Glomerular endothelial cell (primary cell): ENCODE results near the gene C8A. TPM values are rescaled to one million over a fixed set of nuclear protein-coding genes. Genes with fewer than 3 reads are reported as not detected.

Experiments used
- DNase-seq: peaks from one replicate; pipeline ENCODE4 v3.0.0-alpha.2; 2011; ENCODE audit warnings: low read depth, low spot score; ENCODE audit errors: extremely low read depth
- total RNA-seq: library from RNA; depleted of rRNA; stranded (reverse); fragments of >200 nt; gene quantifications from 2 replicates; pipeline ENCODE4 v1.2.3, GENCODE V29; 2015

C8A gene
- total RNA-seq, 1 donor from 2014 or later = not detected

DNA sequence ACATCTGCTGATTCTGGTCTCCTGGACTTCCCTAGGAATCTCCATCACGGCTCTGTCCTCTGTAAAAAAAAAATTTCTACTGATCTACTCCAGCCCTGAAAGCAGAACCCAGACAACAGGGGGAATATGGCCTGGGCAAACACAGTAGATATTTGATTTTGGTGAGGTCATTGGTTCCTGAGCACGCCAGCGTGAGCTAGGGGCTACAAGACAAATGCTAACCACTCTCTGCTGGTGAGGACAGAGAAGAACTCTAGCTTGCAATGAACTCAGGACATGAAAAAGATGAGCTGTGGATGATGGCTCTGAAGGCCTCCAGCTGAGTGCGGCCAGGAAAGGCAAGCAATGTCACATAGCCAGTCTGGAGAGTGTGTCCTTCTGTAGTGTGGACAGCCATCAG lies 18.2 kb upstream of the C8A start:
- DNase-seq = no peak

DNA sequence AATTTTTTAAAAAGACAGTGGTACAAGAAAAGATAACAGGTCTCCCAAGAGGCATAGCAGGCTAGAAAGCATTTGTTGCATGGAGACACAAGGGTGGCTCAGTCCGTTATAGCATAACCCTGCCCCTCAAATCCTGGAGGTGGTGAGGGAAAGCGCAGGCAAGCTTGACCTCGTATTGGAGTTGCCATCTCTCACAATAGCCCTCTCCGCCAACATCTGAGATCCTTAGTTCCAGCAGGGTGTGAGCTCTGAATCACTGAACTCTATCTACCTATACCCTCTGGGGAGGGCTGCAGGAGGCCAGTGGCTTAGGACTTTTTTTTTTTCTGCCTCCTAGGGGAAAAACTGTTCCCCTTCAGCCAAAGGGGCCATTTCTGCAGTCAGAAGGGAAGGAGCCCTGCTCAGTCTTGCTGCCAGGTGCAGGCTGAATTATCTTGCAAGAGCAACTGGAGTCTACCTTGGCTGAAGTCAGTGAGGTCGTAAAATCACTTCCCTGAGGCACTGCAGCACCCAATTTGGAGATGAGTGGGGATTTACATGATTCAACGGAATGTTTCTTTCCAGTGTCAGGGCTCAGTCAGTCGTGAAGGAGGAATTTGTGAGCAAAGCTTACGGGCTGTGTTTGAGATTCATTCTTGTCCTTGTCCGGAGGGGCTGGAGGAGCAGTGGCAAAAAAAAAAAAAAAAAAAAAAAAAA lies 17.2 kb upstream of the C8A start:
- no peak for DNase-seq

DNA sequence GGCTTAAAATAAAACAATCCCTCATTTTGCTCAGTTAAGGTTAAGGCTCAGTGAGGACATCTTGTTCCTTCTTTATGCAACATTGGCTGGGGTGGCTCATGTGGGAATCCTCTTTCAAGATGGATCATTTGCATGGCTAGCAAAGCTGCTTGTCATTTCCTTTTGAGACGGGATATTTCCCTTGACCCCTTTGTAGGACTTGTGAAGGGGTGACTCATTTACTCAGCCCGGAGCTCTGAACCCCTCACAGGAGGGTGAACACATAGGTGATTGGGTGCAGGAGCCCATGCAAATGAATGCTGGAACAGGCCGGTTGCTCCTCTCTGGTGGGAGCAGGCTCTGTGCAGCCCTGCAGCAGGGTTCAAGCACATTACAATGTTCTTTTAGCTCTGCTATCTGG lies 15.8 kb upstream of the C8A start:
- no peak for DNase-seq

DNA sequence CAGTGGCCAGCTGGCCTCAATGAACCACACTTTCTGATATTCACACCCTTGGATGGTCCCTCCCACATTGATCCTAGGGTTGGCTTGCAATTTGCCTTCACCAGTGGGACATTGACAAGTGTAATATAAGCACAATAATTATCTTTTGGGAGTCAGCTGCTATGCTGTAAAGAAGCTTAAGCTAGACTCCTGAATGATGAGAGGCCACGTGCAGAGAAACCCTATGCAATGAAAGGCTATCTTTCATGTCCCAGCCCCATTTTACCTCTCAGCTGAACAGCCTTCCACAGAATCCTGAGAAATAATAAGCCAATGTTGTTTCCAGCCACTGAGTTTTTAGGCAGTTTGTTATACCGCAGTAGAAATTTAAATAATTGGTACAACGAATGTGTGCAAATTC lies 11.1 kb upstream of the C8A start:
- no peak for DNase-seq

DNA sequence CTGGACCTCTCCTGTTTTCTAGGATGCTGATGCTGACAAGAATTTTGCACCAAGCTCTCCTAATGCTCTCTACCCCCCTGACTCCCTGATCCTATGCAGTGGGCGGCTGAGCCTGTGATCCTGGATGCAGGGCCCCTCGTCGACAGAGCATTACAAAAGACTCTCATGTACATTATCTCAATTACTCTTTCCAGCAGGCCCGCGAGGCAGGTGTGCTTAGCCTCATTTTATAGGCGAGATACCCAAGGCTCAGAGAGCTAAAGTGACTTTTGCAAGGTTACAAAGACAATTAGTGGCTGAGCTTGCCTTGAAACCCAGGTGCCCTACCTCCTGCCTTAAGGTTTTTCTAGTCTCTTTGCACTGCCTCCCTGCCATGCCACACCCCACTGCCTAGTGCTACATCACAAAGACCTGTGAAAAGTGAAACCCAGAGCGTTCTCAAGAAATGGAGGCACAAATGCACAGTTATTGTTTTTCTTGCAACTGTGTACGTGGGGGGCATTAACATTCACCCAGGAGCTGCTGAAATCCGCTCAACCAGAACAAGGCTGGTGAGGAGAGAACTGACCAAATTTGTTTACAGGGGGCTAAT lies 10.0 kb upstream of the C8A start:
- no peak for DNase-seq

DNA sequence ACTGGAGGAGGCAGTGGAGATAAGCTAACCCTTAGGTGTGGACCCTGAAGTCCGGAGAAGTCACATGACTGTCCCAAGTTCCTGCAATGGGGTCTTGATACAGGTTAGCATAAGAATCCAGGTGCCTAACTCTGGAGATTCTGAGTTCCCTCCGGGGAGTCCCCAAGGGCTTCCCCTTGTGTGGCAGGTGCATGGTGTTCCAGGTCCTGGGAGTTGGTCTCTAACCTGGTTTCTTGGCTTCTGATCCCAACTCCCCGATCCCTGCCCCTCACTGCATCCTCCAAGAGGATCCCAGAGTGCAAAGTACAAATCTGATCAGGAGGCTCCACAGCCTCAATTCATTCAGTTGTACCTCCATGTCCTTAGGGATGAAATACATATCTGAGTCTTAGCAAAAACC lies 9.3 kb upstream of the C8A start:
- DNase-seq = no peak

DNA sequence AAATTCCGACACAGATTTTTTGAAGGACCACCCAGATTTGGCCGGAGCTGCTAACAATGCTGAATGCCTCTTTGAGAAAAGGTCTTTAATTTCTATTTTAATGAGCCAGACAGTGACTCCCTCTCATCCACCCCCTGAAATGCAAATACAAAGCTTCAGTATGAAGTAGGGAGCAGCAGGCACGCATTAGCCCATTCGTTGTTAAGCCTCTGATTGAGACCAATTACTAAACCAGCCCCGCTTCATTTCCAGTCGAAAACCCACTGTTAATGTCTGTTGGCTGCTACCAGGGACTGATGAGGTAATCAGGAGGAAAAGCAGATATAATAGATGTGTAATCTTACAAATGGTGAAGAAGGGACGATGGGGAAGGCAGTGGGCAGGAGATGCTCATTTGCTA lies 4.8 kb upstream of the C8A start:
- DNase-seq = no peak

DNA sequence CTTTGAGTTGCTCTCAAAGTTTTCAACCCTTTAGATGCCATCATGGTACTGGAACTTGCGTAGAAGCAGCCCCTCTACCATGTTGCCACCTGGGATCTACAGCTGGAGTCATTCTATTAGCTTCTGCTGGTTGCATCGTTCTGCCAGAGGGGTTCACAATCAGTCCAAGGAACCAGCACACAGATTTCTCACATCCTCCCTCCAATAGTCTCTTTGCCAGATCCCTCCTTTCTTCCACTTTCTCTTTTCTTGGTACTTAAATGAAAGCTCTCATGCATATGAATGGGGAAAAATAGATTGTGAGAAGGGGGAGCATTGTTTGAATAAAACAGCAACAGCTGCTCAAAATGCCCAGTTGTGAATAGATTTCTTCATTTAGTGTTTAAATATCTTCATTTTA lies 4.2 kb upstream of the C8A start:
- DNase-seq = no peak

DNA sequence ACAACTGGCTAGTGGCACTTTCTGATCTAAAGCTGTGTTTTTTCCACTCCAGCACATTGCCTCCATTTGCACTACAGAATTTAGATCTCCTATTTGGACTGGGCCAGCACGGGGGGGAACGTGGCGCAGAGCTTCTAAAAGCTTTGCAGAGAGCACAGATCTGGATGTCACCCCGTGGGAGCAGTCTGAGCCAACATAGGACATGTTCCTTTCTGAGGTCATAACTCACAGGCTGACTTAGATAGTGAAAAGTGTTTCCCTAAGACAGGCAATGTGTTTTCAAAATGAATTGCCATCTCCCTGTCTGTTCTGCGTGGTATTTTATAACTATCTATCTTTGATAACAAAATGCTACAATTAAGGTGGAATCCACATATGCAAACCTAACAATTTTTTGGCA lies 3.7 kb upstream of the C8A start:
- DNase-seq = no peak

DNA sequence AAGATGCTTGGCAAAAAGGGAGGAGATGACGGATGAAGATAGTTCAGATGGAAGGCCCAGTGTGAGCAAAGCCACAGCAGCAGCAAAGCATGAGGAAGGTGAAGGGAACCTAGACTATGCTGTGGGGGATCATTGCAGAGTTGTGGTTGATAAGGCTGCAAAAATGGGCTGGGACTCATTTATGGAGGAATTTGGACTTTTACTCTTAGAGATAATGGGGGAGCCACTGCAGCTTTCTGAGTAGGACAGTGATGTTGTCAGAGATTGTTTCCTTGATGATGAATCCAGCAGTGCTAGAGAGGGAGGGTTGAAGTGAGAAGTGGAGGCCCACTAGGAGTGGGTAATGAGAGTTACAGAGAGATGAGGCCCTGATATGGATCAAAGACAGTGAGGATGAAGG lies 2.1 kb upstream of the C8A start:
- DNase-seq = no peak

DNA sequence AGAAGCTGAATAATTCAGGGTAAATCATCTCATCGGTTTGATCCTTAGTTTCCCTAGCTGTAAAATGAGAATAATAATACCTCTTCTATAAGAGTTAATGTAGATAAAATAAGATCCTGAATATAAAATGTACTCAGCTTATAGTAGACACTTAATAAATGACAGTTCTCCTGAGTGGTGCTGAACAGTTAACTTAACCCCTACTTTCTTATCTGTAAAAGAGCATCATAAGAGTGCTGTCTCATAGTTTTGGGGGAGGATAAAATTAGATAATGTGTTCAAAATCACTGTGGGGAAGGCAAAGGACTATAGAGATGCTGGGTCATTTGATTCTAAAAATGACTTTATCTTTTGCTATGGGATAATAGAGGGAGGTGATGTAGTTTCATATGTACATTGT lies 593 bp downstream of the C8A start:
- no peak for DNase-seq

DNA sequence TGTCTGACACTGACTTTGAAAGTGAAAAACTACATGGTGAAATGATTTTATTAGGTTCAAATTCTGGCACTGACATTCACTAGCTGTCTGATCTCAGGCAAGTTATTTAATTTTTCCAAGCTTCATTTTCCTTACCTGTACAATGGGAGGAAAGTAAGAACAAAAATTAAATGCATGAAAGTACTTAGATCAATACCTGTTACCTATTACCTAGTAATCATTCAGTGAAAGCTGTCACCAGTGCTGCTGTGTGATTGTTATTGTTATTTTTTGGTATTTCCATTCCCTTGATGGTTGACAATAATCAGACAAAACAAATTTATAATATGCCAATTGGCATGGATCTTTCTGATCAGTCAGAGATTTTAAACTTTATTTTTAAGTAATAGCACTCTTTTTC lies 1.6 kb downstream of the C8A start:
- no peak for DNase-seq

DNA sequence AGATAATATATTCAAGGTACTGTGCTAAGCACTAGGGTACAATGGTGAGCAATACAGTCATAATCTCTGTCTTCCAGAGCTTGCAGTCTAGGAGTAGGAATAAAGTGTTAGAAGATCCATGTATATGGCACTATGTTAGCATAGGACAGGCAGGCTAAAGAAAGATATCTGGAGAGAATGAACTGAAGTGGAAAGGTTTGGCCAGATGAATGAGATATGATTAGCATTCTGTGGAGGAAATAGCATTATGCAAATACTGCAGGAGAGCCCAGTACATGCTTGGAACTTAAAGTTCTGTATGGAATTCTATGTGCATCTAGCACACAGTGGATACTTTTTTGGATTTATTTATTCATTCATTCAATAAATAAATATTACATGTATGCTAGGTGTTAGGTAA lies 4.7 kb downstream of the C8A start:
- DNase-seq = no peak

DNA sequence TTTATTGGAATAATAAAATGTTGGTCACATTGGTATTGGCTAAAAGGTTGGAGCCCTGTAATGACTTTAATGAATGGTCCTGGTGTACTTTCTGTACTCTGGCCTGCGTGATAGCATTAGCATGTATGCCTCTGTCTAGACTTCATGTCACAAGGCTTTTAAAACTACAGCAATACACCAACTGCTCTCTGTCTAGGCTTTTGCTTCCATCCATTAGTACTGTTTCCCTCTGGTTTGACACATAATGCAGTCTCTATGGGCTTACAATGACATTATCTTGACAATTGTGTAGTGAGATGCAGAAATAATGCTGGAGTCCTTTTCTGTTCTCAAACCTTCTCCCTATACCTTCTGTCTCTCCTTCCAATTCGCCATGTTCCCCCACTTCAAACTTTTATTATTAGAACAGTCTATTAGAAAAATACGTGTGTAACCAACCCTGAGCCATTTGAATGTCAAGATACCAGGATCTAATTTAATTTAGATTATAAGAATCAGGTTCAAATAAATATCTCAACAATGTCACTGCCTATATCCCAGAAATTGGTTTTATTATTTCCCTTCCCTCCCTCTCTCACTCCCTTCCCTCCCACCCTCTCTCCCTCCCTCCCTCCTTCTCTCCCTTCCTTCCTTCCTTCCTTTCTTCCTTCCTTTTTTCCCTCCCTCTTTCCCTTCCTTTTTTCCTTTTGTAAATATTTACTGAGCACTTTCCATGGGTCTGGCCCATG lies 8.8 kb downstream of the C8A start:
- no peak for DNase-seq

DNA sequence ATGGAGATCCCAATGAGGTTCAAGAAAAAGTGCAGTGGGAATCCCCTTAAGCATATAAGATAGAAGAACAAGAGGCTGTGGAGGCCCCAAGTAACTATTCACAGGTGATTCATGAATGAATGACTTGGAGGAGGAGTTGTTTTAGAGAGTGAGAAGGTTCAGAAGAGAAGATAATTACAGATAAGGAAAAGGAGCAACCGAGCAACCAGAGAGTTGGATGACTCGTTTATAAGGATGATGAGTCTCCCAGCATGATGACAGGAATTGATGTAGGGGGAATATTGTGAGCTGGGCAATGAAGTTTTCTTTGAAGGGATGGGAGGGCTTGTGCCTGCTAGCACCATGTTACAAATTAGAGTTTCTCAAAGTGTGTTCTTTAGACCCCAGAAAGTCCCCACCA lies 9.8 kb downstream of the C8A start:
- no peak for DNase-seq

DNA sequence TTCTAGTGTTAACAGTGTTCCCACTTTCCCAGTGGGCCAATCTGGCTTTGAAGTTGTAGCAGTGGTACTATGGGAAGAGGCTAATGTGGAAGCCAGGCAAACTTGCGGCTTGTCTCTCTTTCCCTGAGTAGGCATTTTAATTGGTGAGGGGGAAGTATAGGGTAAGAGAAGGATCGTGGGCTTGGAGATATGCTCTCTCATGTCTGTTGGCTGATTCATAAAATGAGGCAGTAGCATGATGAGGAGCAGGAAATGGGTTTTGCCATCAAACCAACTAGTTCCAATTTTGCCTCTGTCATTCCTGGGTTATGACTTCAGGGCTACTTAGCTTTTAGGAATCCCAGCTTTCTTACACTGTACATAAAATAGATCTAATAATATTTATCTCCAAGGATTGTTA lies 12.1 kb downstream of the C8A start:
- no peak for DNase-seq

DNA sequence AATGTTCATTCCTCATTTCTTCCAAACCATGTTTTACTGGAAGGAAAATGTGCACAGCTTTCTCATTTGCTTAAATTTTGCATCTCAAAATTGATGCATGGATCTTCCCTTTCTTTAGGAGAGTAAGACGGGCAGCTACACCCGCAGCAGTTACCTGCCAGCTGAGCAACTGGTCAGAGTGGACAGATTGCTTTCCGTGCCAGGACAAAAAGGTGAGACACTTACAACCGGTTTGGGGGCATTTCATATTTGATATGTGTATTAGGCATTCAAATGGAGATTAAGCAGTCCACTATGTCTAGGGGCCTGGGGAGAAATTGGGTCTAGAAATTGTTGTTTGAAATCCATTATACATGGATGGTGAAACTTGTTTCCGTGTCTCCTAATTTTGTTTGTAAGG lies 12.9 kb downstream of the C8A start:
- no peak for DNase-seq

DNA sequence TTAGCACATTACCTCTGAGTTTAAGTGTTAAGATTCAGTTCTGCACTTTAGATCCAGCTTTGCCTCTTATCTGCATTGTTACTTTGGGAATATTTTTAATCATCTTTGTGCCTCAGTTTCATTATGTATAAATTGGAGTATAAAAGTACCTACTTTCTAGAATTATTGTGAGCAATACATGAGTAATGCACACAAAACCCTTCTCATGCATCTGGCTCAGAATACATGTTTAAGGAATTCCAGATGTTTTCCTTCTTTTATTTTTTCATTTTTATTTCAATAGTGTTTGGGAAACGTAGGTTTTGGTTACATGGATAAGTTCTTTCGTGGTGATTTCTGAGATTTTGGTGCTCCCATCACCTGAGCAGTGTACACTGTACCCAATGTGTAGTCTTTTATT lies 14.2 kb downstream of the C8A start:
- no peak for DNase-seq

DNA sequence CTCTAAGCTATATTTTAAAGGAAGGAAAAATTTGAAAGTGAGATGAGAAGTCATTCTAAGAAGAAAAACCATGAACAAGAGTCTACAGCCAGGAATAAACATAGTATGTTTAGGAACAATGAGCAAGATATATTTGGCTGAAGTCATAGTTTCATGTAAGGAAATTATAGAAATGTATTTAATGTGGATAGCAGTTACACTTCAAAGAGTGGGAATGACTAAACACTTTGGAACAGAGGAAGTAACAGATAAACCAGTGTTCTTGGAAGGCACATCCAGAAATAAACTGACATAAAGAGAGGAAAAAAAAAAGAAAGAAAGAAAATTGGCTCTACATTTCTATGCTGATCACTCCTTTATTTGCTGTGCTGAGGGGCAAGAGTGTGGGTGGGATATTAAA lies 18.0 kb downstream of the C8A start:
- no peak for DNase-seq

DNA sequence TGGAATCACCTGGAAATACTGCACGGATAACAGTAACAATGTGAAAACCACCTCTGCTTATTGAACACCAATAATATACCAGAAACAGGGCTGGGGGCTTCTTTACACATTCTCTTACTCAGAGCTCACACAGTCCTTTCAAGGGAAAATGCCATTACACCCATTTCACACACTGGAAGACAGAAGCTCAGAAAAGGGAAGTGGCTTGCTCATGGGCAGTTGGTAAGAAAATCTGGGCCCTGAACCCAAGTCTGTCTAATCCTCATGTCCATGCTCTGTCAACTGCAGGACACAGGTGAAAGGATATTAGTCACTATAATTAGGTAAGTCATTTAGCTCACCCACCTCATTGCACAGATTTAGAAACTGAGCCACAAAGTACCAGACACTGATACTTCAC lies 18.6 kb downstream of the C8A start:
- DNase-seq = no peak

DNA sequence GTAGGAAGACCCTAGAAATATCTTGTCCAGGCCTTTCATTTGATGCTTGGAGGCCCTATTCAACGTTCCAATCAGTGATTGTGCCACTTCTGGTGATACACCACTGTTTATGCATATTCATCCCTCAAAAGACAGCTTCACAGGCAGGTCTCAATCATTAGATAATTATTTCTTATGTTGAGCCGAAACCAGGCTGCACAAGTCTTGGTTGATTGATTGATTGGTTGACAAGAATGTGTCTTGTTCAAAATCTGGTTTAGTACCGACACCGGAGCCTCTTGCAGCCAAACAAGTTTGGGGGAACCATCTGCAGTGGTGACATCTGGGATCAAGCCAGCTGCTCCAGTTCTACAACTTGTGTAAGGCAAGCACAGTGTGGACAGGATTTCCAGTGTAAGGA lies 20.1 kb downstream of the C8A start:
- DNase-seq = no peak

DNA sequence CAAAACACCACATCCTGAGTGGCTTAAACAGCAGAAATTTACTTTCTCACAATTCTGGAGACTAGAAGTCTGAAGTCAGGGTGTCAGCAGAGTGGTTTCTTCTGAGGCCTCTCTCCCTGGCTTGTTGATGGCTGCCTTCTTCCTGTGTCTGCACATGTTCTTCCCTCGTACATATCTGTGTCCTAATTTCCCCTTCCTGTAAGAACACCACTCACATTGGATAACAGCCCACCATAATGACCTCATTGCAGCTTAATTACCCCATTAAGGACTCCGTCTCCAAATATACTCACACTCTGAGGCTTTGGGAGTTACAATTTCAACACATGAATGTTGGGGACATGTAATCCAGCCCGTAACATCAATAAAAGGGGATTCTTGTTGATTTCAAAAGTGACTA lies 23.4 kb downstream of the C8A start:
- DNase-seq = no peak
